ENCODE data around the gene RBFOX2. TPM values are rescaled to one million over a fixed set of nuclear protein-coding genes. Genes with fewer than 3 reads are reported as not detected.

Gene RBFOX2
- total and polyA plus RNA-seq, 10 of the 15 experiments (the other 5 are each of a cell fraction or from before 2014, with no cell fraction given) = 0.01 to 2.7 (median 0.17) TPM; not detected in 4

DNA sequence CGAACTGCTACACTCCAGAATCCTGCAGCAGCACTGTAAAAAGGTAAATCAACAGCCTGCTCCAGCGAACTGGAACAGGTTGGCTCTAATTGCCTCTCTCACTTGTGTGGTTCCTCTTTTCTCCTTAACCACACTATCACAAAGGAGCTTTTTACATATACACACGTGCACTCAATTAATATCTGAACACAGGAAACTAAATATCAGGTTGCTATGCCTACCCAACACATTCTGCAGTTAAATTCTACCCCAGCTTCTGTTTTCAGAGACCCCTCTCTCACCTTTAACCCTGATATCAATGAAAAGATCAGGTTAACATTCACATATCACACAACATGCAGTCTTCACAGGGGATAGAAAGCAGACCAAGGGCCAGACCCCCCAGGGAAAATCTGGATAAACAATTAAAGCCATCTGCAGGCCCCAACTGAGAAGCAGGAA is 11.0 kb downstream of the RBFOX2 start:
- intact Hi-C loops (cut with micrococcal nuclease; ENCODE audit: unreplicated experiment) = no loop called here
- WGBS (ENCODE audit: insufficient coverage, insufficient replicate concordance, low lambda C conversion rate, missing lambda C conversion rate) = 0% methylated on average over 3 of the region's 3 CpGs
- CTCF ChIA-PET = interaction anchor here (0.7 to 1.1 kb wide), 3 partner anchors 12 to 86 kb away, joined by 3 to 4 read pairs (median 3); no protein-coding TSS in a partner anchor
- no TSS peak for BruUV-seq (replicated peaks)
- RAD21 ChIA-PET (ENCODE audit: unreplicated experiment) = interaction anchor here (0.8 to 1.4 kb wide), 3 partner anchors 48 to 146 kb away, joined by 4 read pairs; no protein-coding TSS in a partner anchor
- Histone ChIP-seq H3K36me3 (ENCODE audit: control insufficient read depth in 2 of 2, insufficient read depth in 2 of 2, low read length in 1 of 2) (no peaks in the 10 kb centered on the region), H3K4me2 (ENCODE audit: control insufficient read depth, insufficient read depth) (no peak overlapping the region), H3K9me3 (replicated peaks; ENCODE audit: control insufficient read depth, insufficient read depth, low read length) (no peaks in the 10 kb centered on the region), H3K4me3 (no peak overlapping the region), H3K27me3 (replicated peaks in 1 of 2; ENCODE audit: control insufficient read depth in 2 of 2, insufficient read depth in 2 of 2, low read length in 1 of 2) (no peaks in the 10 kb centered on the region; a peak in 2 of 4 replicates), H3K79me2 (ENCODE audit: control insufficient read depth, insufficient read depth, low read length) (no peaks in the 10 kb centered on the region), H3K27ac (ENCODE audit: control insufficient read depth, insufficient read depth) (no peak overlapping the region), H4K20me1 (ENCODE audit: control insufficient read depth, insufficient read depth) (no peaks in the 10 kb centered on the region), H3K4me1 (ENCODE audit: control insufficient read depth, insufficient read depth, low read length) (peaks cover 3% of the 10 kb centered on the region; the same call in 1 of the 2 replicates), H2AFZ (ENCODE audit: control insufficient read depth, low read depth, low read length) (no peak overlapping the region), H3K9ac (ENCODE audit: control insufficient read depth, insufficient read depth, low read length) (no peak overlapping the region)
- DNase-seq (ENCODE audit: low read depth, low spot score) (peak; percentile 68), ATAC-seq (peak; percentile 99), FAIRE-seq (no peak)
- SMC1A ChIA-PET (ENCODE audit: uncharacterized antibody, unreplicated experiment) = no interaction called here
- POLR2A ChIA-PET = no interaction called here
- in situ Hi-C loops (cut with MboI) = no loop called here
- TF ChIP-seq DPF2 (IDR thresholded peaks at IDR 0.05) = peak; percentile 90
- TF ChIP-seq, protein P1, sequence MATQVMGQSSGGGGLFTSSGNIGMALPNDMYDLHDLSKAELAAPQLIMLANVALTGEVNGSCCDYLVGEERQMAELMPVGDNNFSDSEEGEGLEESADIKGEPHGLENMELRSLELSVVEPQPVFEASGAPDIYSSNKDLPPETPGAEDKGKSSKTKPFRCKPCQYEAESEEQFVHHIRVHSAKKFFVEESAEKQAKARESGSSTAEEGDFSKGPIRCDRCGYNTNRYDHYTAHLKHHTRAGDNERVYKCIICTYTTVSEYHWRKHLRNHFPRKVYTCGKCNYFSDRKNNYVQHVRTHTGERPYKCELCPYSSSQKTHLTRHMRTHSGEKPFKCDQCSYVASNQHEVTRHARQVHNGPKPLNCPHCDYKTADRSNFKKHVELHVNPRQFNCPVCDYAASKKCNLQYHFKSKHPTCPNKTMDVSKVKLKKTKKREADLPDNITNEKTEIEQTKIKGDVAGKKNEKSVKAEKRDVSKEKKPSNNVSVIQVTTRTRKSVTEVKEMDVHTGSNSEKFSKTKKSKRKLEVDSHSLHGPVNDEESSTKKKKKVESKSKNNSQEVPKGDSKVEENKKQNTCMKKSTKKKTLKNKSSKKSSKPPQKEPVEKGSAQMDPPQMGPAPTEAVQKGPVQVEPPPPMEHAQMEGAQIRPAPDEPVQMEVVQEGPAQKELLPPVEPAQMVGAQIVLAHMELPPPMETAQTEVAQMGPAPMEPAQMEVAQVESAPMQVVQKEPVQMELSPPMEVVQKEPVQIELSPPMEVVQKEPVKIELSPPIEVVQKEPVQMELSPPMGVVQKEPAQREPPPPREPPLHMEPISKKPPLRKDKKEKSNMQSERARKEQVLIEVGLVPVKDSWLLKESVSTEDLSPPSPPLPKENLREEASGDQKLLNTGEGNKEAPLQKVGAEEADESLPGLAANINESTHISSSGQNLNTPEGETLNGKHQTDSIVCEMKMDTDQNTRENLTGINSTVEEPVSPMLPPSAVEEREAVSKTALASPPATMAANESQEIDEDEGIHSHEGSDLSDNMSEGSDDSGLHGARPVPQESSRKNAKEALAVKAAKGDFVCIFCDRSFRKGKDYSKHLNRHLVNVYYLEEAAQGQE (IDR thresholded peaks at IDR 0.05; ENCODE audit: low read depth, low read length) = no peak
- TF ChIP-seq MEF2A (IDR thresholded peaks at IDR 0.05; ENCODE audit: insufficient read depth, low read depth, low read length) = no peak
- no peak for TF ChIP-seq CBFB (IDR thresholded peaks at IDR 0.05; ENCODE audit: low read depth)
- no peak for TF ChIP-seq SREBF2 (IDR thresholded peaks at IDR 0.05; ENCODE audit: low read length)
- no peak for TF ChIP-seq MYB (IDR thresholded peaks at IDR 0.05; ENCODE audit: borderline replicate concordance, low read depth, low read length)
- no peak for TF ChIP-seq KDM1A (IDR thresholded peaks at IDR 0.05; ENCODE audit: borderline replicate concordance)
- TF ChIP-seq MEF2B (IDR thresholded peaks at IDR 0.05; ENCODE audit: partially characterized antibody, poor library complexity, severe bottlenecking) = peak; percentile 68
- no peak for TF ChIP-seq HCFC1 (IDR thresholded peaks at IDR 0.05; ENCODE audit: low read length)
- TF ChIP-seq, protein P2, sequence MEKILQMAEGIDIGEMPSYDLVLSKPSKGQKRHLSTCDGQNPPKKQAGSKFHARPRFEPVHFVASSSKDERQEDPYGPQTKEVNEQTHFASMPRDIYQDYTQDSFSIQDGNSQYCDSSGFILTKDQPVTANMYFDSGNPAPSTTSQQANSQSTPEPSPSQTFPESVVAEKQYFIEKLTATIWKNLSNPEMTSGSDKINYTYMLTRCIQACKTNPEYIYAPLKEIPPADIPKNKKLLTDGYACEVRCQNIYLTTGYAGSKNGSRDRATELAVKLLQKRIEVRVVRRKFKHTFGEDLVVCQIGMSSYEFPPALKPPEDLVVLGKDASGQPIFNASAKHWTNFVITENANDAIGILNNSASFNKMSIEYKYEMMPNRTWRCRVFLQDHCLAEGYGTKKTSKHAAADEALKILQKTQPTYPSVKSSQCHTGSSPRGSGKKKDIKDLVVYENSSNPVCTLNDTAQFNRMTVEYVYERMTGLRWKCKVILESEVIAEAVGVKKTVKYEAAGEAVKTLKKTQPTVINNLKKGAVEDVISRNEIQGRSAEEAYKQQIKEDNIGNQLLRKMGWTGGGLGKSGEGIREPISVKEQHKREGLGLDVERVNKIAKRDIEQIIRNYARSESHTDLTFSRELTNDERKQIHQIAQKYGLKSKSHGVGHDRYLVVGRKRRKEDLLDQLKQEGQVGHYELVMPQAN (conservative IDR thresholded peaks at IDR 0.05) = no peak
- TF ChIP-seq ATF7 (IDR thresholded peaks at IDR 0.05; ENCODE audit: low read depth) = peak; percentile 54; the same call in 1 of the 2 replicates
- peak; percentile 78 to 87 for TF ChIP-seq EP300 (IDR thresholded peaks at IDR 0.05; ENCODE audit: borderline replicate concordance in 1 of 2, control insufficient read depth in 1 of 2, low read depth in 2 of 2, low read length in 2 of 2)
- TF ChIP-seq ZNF24 (IDR thresholded peaks at IDR 0.05) = no peak
- peak; percentile 31; the same call in 1 of the 2 replicates for TF ChIP-seq ZNF217 (IDR thresholded peaks at IDR 0.05)
- no peak for TF ChIP-seq TARDBP (IDR thresholded peaks at IDR 0.05; ENCODE audit: borderline replicate concordance)

All from GM12878 (cell line).